T follicular helper cell (primary cell): ENCODE results near the gene EPHA2.
"Not testable (repeated sequence)": the region's sequence is repeated elsewhere in the genome, so short reads cannot be mapped to it uniquely, and the experiment has no call there.

ENCODE experiments used
- DNase-seq: peaks from one replicate; pipeline ENCODE4 v3.0.0-alpha.2; 2020; ENCODE audit warnings: low read depth

Gene EPHA2

DNA sequence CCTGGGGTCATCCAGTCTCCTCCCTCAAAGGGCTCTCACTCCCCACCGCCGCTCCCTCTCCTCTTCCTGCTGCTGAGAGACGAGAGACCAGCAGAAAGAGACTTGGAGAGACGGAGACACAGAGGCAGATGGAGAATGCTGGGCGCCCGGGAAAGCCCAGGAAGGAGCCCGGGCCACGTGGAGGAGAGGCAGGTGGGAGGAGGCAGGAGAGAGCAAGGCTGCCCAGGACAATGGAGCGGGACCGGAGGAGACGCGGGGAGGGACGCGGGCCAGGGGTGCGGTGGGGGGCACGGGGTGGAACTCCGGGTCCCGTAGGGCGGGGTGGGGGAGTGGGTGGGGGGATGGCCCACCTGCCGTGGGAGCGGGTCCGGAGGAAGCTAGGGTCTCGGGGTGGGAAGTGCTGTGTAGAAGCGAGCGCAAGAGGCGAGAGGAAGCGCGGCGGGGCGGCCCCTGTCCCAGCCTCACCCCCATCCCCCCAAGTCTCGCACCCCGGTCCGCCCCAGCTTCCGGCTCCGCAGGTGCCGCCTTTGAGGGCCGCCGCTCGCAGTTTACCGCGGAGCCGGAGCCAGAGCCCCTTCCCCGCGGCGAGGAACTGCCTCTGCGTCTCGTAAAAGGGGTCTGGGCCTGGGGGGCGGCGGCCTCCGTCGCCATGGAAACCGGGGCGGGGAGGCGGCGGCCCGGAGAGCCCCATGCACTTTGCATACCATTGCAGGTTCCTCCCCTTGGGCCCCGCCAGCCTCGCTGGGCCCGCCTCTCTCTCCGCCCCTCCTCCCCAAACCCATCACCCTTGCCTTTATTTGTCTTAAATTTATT, 11.7 kb upstream of the EPHA2 start:
- peak; percentile 50 for DNase-seq

DNA sequence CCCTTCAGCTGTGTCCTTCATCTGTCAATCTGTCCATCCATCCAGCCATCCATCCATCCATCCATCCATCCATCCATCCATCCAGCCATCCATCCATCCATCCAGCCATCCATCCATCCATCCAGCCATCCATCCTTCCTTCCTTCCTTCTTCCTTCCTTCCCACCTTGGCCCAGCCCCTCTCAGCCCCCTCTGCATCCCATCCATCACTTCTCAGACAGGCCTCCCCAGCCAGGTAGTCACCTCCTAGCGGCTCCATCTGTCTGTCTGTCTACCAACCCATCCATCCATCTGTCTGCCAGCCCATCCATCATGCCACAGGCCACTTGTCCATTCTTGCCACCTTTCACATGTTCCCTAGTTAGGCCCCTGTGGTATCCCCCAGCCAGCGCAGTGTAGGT, 10.2 kb upstream of the EPHA2 start:
- no peak for DNase-seq

DNA sequence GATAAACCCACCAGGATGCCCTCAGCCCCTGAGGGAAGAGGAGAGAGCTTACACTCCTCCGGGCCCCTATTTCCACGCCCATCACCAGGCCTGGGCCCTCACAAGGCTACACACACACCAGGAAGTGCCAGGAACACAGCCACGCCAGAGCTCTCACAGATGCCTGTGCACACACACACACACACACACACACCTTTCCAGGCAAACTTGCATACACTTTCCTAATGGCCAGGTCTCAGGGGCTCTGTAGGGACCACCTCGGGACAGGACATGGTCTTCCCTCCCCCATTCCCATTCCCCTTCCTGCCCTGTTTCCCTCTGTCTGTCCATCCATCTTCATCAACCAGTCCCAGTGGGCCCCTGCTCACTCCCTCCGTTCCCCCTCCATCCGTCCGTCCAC, 9.7 kb upstream of the EPHA2 start:
- DNase-seq, result no peak

DNA sequence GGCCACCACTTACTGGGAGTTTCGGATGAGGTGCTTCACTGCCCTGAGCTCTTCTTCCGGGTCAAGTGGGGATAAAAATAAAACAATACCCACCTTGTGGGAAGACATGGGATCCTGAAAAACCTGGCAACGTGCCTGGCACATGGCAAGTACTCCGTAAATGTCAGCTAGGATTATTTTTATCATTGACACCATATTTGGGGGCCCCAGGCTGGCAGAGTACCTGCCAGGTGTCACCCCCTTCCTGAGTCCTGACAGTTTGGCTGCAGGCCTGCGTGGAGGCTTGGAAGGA, 9.2 kb upstream of the EPHA2 start:
- DNase-seq, result no peak

DNA sequence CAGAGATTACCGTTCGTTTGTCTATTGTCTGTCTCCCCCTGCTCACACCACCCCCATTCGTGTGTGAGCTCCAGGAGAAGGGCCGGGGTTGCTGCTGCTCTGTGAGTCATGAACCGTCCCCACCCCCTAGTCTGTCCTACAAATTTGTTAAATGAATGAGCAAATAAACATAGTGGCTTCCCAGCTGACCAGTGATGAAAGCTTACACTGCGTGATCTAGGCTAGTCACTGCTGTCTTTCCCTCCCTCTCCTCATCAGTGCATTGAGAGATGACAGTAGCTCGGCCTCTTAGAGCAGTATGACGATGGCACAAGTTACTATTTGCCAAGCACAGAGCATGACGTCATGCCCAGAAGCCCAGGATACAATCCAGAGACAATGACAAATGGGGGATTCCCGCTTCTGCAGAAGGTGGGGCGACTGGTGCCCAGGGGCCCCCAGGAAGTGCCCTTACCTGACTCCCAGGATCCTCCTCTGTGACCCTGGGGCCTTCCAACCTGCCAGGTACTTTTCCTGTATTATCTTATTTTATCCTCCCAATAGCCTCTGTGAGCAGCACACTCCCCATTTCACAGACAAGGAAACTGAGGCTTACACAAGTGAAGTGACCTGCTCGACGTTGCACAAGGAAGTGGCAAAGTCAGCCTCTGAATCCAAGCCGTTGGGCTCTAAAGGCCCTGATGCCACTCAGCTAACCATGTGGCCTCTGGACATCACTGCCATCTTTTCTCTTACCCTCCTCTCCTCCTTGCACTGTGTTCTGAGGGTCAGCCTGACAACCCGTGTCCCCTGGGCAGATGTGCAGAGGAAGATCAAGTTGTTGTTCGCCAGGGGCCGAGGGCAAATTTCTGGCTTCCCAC, 8.6 kb upstream of the EPHA2 start:
- no peak for DNase-seq

DNA sequence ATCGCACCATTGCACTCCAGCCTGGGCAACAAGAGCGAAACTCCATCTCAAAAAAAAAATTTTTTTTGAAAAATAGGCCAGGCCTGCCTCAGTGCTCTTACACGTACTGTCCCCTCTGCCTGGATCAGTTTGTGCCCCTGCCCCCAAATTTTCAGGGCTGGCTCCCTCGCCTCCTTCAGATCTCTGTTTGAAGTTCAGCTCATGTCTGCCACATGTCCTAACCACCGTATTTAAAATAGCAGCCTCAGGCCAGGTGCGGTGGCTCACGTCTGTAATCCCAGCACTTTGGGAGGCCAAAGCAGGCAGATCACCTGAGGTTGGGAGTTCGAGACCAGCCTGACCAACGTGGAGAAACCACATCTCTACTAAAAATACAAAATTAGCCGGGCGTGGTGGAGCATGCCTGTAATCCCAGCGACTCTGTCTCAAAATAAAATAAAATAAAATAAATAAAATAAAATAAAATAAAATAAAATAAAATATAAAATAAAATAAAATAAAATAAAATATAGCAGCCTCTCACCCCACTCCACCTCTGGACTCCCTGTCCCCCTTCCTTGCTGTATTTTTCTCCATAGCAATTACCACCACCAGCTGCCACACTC, 7.8 kb upstream of the EPHA2 start:
- DNase-seq, result not testable (repeated sequence)

DNA sequence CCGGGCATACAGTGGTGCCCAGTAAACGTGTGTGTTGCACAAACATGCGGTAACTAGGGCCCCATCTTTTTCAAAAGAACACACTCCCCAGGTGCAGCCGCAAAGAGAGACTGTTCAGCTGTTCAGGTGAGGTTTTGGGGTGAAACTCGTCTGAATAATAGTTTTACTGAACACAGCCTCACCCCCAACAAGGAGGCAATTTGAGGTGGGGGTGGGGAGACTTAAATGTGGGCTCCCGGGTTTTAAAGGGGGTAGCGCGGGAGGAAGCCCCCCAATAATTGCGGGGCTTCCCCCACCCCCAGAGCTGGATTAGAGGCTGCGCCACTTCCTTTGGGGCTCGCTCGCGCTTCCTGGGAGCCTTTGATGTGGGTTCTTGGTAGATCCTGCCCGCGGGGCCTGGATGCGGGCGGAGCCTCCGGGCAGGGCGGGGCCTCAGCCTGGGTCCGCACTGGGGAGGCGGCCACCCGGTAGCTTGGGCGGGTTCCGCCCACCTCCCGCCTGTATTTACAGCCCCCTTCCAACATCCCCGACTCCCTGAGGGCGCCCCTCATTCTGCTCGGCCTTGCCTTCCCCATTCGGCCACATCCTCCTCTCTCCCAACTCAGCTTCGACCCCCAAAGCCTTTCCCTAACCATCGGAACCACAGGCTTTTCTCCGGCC, 6.4 kb upstream of the EPHA2 start:
- peak; percentile 51 for DNase-seq

DNA sequence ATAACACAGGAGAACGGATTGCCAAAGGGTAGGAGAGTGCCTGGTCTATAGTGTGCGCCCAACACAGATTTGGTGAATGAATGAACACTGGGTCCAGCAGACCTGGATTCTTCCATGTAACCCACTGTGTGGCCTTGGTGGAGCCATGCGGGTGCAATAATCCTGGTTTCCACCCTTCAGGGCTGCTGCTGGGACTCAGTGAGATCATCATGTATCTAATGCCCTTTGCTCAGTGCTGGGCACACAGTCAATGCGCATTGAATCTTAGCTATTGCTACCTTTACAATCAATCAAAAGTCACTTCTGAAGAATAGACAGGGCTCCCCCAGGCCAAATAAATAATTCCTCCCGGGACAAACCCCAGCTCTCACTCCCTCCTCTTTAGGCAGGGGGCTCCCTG, 5.8 kb upstream of the EPHA2 start:
- DNase-seq, result no peak

DNA sequence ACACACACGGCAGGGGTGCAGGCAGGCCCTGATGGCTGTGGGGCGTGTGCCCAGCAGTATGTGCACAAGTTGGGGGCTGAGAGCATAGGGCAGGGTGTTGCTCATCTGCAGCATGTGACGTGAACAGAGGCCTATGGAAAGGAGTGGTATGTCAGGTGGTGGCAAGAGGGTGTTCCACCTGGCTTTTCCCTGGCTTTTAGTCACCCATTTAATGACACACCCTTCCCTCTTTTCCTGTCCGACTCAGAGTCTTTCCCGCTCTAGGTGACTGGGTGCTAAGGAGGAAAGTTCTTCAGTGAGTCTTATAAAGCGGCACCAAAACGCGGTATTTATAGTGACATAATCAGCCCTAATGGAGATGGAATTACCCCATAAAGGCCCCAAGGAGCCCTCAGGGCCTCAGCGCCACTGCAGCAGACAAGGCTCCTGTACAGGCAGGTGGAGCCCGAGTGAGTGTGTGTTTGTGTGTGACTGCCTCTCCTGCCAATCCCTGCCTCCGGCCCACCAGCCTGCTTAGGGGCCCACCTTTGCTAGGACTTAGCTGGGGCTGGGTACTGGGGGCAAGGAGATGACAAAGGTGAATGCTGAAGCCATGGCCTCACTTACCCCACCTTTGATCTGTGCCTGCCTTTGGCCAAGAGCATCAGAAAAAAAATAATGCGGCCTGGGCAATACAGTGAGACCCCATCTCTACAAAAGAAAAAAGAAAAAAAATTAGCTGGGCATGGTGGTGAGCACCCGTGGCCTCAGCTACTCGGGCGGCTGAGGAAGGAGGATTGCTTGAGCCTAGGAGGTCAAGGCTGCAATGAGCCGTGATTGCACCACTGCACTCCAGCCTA, 3.3 kb upstream of the EPHA2 start:
- no peak for DNase-seq

DNA sequence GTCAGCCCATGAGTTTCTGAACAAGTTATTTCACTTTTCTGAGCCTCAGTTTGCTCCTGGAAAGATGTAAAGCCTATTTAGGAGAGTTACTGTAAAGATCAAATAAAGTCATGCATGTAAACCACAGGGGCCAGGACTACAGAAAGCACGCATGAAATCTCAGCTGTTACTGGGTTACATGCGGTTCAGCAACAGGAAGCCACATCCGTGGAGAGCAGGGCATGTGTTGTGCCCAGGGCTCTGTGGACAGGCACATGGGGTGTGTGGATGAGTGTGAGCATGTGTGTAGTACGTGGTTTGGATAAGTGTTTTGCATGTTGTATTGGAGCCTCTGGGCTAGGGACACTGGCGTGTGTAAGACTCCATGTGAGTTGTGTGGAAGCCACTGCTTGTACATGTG, 2.2 kb upstream of the EPHA2 start:
- peak; percentile 13 for DNase-seq

DNA sequence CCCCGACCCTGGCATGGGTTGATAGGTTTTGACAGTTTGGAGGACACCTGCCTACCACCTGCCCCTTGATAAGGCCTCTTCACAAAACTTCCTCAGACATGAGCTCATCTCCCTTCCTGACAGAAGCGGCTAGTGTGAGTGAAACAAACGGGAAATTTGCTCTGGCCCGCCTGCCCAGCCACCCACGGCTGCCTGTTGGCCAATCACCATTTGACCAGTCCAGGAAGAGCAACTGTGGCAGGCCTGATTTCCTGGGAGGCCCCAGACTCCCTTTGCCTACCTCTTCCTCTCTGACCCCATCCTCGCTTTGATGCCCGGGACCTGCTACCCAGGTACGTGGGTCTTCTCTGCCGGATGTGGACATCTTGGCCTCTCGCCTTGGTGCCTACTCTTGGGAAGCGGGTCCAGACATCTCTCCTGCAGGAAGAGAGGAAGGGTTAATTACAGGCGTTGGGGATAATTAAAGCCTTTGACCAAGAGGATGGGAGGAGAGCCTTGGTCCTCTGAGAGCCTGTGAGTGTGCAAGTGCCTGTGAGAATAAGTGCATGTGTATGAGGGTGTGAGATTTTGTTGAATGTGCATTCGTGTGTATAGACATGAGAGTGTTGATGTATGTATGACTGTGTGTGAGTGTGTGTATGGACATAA, 1.1 kb upstream of the EPHA2 start:
- no peak for DNase-seq

DNA sequence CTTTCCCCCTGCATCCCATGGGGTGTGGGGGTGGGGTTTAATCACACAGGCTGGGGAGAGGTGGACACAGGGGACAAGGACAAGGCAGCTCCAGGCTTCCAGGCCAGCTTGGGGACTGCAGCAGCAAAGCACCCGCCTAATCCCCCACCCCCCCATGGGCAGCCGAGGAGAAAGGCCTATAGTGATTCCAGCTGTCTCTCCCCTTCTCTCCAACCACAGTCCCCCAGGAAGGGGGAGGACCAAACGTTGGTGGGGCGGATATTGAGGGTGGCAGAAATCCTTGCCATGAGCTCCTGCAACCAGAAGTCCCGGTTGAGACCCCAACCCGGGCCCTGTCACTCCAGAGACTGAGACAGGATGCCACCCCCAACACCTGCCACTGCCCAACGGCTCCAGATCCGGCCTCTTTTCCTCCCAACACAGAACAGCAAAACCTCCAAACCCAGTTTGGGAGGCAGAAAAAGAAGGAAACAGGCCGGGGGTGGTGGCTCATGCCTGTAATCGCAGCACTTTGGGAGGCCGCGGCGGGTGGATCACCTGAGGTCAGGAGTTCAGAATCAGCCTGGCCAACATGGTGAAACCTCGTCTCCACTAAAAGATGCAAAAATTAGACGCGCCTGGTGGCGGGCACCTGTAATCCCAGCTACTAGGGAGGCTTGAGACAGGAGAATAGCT, 1.7 kb downstream of the EPHA2 start:
- no peak for DNase-seq

DNA sequence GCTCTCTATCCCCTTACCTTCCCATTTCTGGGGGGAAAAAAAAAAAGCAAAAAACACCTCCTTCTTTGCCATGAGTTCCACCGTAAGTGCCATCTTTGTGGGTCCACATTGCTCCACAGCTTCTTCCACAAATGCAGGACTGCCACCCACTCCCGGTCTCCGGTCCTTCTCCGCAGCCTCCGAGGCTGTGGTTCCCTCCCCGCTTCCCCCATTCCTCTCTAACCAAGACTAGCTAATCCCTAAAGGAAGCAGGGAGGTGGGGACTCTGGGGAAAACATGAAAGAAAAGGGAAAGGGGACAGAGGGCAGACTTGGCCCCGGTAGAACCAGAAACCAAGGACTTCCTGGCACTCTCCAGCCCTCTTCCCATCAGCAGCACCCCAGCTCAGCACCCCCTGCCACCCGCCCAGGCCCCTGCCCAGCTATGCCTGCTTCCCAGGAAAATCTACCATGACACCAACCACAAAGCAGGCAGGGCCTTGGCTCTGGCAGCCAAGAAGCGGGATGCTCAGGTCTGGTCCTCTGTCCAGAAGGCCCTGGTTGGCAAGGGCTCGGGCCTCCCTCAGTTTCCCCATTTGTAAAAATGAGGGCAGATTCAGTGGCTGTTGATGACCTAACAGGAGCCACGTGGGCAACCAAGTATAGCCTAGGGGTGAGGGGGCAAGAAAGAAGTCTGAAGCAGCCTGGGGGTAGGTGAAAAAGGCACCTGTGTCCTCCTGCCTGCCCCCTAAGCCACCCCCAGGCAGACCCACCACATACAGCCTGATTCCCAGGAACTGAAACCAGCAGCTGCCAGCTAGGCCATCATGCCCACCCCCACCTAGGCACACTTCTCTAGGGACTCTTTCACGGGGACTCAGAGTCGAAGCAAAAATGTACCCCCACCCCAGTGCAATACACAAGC, 2.5 kb downstream of the EPHA2 start:
- DNase-seq, result no peak

DNA sequence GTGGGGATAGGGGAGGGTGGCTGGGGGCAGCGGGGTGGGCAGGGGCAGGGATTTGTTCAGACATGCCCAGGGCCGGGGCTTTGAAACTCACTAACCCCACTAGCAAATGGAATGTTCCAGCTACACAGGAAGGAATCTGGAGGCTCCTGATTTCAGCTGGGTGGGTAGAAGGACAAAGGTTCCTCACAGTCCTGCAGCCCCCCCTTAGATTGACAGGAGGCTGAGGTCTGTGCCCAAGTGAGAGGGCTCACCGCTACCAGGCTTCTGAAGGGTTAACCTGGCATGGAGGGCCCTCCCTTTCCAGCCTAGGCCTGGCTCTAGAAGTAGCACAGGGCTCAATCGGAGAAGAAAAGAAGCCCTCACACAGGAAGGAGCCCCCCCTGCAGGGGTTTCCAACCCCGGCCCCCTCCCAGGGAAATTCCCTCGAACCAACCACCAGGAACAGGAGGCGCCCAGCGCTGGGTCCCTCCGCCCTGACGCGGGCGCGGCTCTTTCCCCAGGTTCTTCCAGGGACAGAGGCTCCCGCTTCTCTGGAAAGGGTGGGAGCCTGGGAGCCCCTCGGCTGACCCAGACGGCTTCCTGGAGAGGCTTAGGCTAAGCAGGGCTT, 3.3 kb downstream of the EPHA2 start:
- no peak for DNase-seq

DNA sequence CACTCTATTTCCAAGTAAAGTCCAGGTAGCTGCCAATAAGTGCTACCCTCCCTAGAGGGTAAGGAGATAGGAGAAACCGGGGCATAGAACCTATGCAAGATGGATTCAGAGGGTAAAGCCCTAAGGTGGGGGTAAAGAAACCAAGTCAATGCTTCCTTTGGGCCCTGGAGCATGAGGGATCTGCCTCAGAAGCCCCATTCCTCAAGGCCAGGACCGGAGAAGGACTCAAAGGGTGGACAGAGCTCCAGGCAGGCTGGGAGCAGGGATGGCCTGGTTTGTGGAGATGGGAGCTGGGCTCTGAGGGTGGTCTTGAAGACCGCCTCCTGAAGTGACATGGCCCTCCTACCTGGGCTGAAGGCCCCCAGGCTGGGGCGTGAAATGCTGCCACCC, 3.9 kb downstream of the EPHA2 start:
- DNase-seq, result no peak

DNA sequence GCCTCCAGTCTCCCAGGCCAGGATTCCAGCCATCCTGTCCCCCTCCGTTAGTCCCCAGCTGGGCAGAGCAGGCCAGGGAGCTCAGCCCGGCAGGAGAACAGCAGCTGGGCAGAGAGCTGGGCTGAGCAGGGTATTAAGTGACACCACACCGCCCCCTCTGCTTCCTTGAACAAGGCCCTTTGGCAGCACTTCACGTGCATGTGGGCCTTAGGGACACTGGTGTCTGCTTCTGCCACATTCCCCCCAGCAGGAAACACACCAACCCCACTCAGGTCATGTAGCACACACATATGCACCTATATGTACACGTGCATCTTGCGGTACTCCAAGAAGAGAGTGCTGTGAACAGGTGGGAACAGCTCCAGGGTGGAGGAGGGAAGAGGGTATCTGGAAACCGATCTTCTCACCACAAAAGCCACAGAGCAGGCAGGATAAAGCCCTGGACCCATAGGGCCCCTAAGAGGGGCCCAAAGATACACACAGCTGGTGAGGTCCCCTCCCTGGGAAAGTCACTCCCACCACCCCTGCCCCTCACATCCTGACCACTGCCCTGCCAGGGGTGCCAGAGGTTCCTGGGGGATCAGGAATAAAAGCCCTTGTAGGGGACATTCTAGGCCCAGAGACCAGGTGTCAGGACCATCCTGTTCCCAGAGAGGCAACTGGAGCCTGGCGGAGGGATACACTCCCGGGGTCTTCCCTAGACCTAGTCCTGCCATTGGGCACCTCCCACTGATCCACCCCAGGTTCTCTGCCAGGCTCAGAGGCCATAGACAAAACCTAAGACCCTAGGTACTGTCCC, 4.5 kb downstream of the EPHA2 start:
- DNase-seq, result no peak

DNA sequence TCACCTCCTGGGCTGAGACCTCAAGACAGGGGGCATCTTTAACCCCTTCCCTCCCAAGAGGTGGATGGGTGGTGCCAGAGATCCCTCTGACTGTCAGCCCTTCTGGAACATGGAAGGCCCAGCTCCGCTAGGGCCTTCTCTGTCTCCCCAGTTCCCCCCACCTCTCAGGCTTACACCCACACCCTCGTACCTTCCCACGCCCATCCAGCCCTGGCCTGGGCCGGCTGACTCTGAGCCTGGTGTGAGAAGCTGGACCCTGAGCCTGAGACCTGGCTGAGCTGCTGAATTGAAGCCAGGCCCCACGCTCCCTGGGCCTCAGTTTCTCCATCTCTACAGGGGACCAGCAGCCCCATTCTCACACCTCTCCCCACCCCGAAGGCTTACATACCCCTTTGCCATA, 5.4 kb downstream of the EPHA2 start:
- DNase-seq, result no peak
